Esophagus muscularis mucosa (tissue), 4 donors: Measurements from ENCODE around the gene HOXA9. TPM values are rescaled to one million over a fixed set of nuclear protein-coding genes. Genes with fewer than 3 reads are reported as not detected.
A peak's percentile ranks its signal among the peaks of the same experiment; 100 is the strongest.

ENCODE experiments used
- DNase-seq: peaks from one replicate; pipeline ENCODE4 v3.0.0-alpha.2; 2017; ENCODE audit errors: extremely low spot score
- H3K27ac ChIP-seq, 4 donors: fragments of 200-600 bp; sonication (generic); replicated peaks in 1 of 4; 1 replicate in 3 of 4; 2 replicates in 1 of 4; pipeline ENCODE4 v1.5.1; 2016 to 2019; ENCODE audit warnings: mild to moderate bottlenecking in 1 of 4
- H3K27me3 ChIP-seq, 4 donors: fragments of 200-600 bp; sonication (generic); one replicate each; pipeline versions ENCODE4 v1.5.1 to v1.6.0; 2016 to 2019
- H3K36me3 ChIP-seq, 4 donors: fragments of 200-600 bp; sonication (generic); one replicate each; pipeline ENCODE4 v1.5.1; 2016 to 2019
- H3K4me1 ChIP-seq, 4 donors: fragments of 200-600 bp; sonication (generic); one replicate each; pipeline ENCODE4 v1.5.1; 2016 to 2019
- H3K4me3 ChIP-seq, 4 donors: fragments of 200-600 bp; sonication (generic); 1 replicate in 2 of 4; 2 replicates in 2 of 4; pipeline ENCODE4 v1.5.1; 2016 to 2019; ENCODE audit warnings: mild to moderate bottlenecking in 4 of 4, moderate library complexity in 1 of 4
- H3K9me3 ChIP-seq, 4 donors: fragments of 200-600 bp; sonication (generic); 1 replicate in 3 of 4; 2 replicates in 1 of 4; pipeline ENCODE4 v1.5.1; 2016 to 2019
- CTCF ChIP-seq, 3 experiments: fragments of 200-600 bp in 2 of 3; fragments of 450-650 bp in 1 of 3; sonication (generic) in 2 of 3; IDR thresholded peaks; one replicate each; pipeline ENCODE4 v1.5.1; 2017 to 2019; ENCODE audit warnings: antibody characterized with exemption in 3 of 3, mild to moderate bottlenecking in 2 of 3, moderate library complexity in 1 of 3
- EP300 ChIP-seq: sonication (generic); formaldehyde crosslinking; IDR thresholded peaks from one replicate; pipeline ENCODE4 v1.6.1; 2017; ENCODE audit warnings: antibody characterized with exemption
- POLR2A ChIP-seq: fragments of 450-650 bp; IDR thresholded peaks from one replicate; pipeline ENCODE4 v1.6.1; 2017; ENCODE audit warnings: antibody characterized with exemption, moderate library complexity, mild to moderate bottlenecking, low read depth
- POLR2AphosphoS5 ChIP-seq, 2 donors: sonication (generic); formaldehyde crosslinking; IDR thresholded peaks; one replicate each; pipeline ENCODE4 v1.6.1; 2017; ENCODE audit warnings: antibody characterized with exemption in 2 of 2
- WGBS: methylation state at CpG from one replicate; pipeline ENCODE4 v1.1.5; 2018; 5-methylcytosine and 5-hydroxymethylcytosine counted together
- intact Hi-C: fragments of 100-400 bp; cut with DNase I; formaldehyde crosslinking; loops from one replicate; pipeline ENCODE4 v1.15.1; 2023
- total RNA-seq, 4 donors: library from RNA; depleted of rRNA; stranded (reverse); fragments of >200 nt; gene quantifications; one replicate each; pipeline versions ENCODE4 v1.1.0 to v1.2.1, GENCODE V29; 2016

The HOXA9 gene
- total RNA-seq, 4 donors from 2014 or later, result 0.50 TPM; not detected in 3

GRCh38 chr7:27141137-27141922 lies 24.0 kb downstream of the HOXA9 start:
- TF ChIP-seq CTCF (IDR thresholded peaks at IDR 0.05), result no peak
- TF ChIP-seq POLR2A, result no peak
- peak in 1 of 2 donors; percentile 6 for TF ChIP-seq POLR2AphosphoS5 (IDR thresholded peaks at IDR 0.05)
- no peak for TF ChIP-seq EP300
- Histone ChIP-seq H3K4me1 (peaks cover 11 to 58% (median 48%) of the 10 kb centered on the region in 4 donors), H3K36me3 (no peaks in the 10 kb centered on the region), H3K27me3 (peaks cover 0 to 23% (median 5%) of the 10 kb centered on the region in 4 donors), H3K4me3 (peak overlapping the region; percentile 83 to 96 (median 90)), H3K27ac (peak overlapping the region; percentile 96 to 99 (median 99)), H3K9me3 (no peaks in the 10 kb centered on the region)
- DNase-seq, result no peak
- WGBS, result 50% methylated on average over 18 of the region's 18 CpGs
- intact Hi-C loops, result loop anchor here (10.0 kb wide), 2 partner anchors 117 to 937 kb away; partner anchors contain the start of genes CBX3 and HNRNPA2B1

GRCh38 chr7:27140126-27140857 lies 25.0 kb downstream of the HOXA9 start:
- 58% methylated on average over 15 of the region's 15 CpGs for WGBS
- H3K27me3 ChIP-seq, result peaks cover 0 to 16% (median 3%) of the 10 kb centered on the region in 4 donors

GRCh38 chr7:27139334-27140125 lies 25.8 kb downstream of the HOXA9 start:
- Histone ChIP-seq H3K27me3 (peaks cover 0 to 10% (median 1%) of the 10 kb centered on the region in 4 donors), H3K9me3 (no peaks in the 10 kb centered on the region), H3K4me3 (peak overlapping the region; percentile 56 to 95 (median 84)), H3K27ac (peak overlapping the region; percentile 96 to 99 (median 99)), H3K36me3 (no peaks in the 10 kb centered on the region), H3K4me1 (peaks cover 11 to 70% (median 60%) of the 10 kb centered on the region in 4 donors)
- intact Hi-C loops, result loop anchor here (10.0 kb wide), 2 partner anchors 115 to 935 kb away; partner anchors contain the start of genes CBX3 and HNRNPA2B1
- TF ChIP-seq POLR2A, result no peak
- no peak for TF ChIP-seq POLR2AphosphoS5 (IDR thresholded peaks at IDR 0.05)
- TF ChIP-seq EP300, result no peak
- no peak for TF ChIP-seq CTCF (IDR thresholded peaks at IDR 0.05)
- no peak for DNase-seq
- WGBS, result 54% methylated on average over 18 of the region's 53 CpGs

More at GRCh38 chr7:27140126-27140857, 25.0 kb downstream of the HOXA9 start:
- Histone ChIP-seq H3K4me3 (peak overlapping the region; percentile 83 to 96 (median 90)), H3K9me3 (no peaks in the 10 kb centered on the region), H3K4me1 (peaks cover 11 to 68% (median 59%) of the 10 kb centered on the region in 4 donors), H3K27ac (peak overlapping the region; percentile 96 to 99 (median 99)), H3K36me3 (no peaks in the 10 kb centered on the region)
- intact Hi-C loops, result loop anchor here (10.0 kb wide), 2 partner anchors 115 to 935 kb away; partner anchors contain the start of genes CBX3 and HNRNPA2B1
- no peak for DNase-seq
- TF ChIP-seq POLR2AphosphoS5 (IDR thresholded peaks at IDR 0.05), result no peak
- TF ChIP-seq POLR2A, result no peak
- no peak for TF ChIP-seq EP300
- TF ChIP-seq CTCF (IDR thresholded peaks at IDR 0.05), result no peak

GRCh38 chr7:27138985-27139333 lies 26.4 kb downstream of the HOXA9 start:
- Histone ChIP-seq H3K9me3 (no peaks in the 10 kb centered on the region), H3K36me3 (no peaks in the 10 kb centered on the region), H3K27ac (peak overlapping the region; percentile 96 to 99 (median 99)), H3K27me3 (peaks cover 0 to 4% (median 0%) of the 10 kb centered on the region in 4 donors), H3K4me3 (peak overlapping the region; percentile 56 to 95 (median 84)), H3K4me1 (peaks cover 11 to 70% (median 60%) of the 10 kb centered on the region in 4 donors)
- no peak for DNase-seq
- TF ChIP-seq CTCF (IDR thresholded peaks at IDR 0.05) (no peak), POLR2AphosphoS5 (IDR thresholded peaks at IDR 0.05) (no peak), EP300 (no peak), POLR2A (no peak)
- intact Hi-C loops, result no loop called here
- WGBS, result 59% methylated on average over 11 of the region's 11 CpGs
